HCT116 (cell line): Measurements from ENCODE around the gene CD44.

Source experiments
- CTCF ChIP-seq, 3 experiments: fragments of 200-600 bp in 1 of 3; sonication (generic) in 1 of 3; IDR thresholded peaks in 2 of 3; conservative IDR thresholded peaks in 1 of 3; 2 replicates each; pipeline ENCODE4 v1.5.1; 2012 to 2017; ENCODE audit warnings: low read depth in 2 of 3, low read length in 2 of 3, antibody characterized with exemption in 1 of 3, borderline replicate concordance in 1 of 3, control low read depth in 1 of 3, mild to moderate bottlenecking in 1 of 3, mixed read lengths in 1 of 3, mixed run types in 1 of 3, moderate library complexity in 1 of 3; ENCODE audit not compliant: insufficient read depth in 1 of 3
- EZH2 ChIP-seq: fragments of 200-600 bp; sonication (generic); IDR thresholded peaks from 2 replicates; pipeline ENCODE4 v1.6.1; 2017; ENCODE audit warnings: antibody characterized with exemption, mixed run types
- RAD21 ChIP-seq: IDR thresholded peaks from 2 replicates; pipeline ENCODE4 v1.6.1; 2012; ENCODE audit warnings: low read depth, mild to moderate bottlenecking
- SIN3A ChIP-seq: IDR thresholded peaks from 2 replicates; pipeline ENCODE4 v1.6.1; 2012; ENCODE audit warnings: low read depth
- YY1 ChIP-seq: IDR thresholded peaks from 2 replicates; pipeline ENCODE4 v1.6.1; 2011; ENCODE audit warnings: low read length, low read depth, moderate library complexity, mild to moderate bottlenecking; ENCODE audit not compliant: insufficient replicate concordance; ENCODE audit errors: extremely low read depth
- TF ChIP-seq, protein P1 (sequence below): IDR thresholded peaks from 2 replicates; pipeline ENCODE4 v1.6.1; 2012

DNA sequence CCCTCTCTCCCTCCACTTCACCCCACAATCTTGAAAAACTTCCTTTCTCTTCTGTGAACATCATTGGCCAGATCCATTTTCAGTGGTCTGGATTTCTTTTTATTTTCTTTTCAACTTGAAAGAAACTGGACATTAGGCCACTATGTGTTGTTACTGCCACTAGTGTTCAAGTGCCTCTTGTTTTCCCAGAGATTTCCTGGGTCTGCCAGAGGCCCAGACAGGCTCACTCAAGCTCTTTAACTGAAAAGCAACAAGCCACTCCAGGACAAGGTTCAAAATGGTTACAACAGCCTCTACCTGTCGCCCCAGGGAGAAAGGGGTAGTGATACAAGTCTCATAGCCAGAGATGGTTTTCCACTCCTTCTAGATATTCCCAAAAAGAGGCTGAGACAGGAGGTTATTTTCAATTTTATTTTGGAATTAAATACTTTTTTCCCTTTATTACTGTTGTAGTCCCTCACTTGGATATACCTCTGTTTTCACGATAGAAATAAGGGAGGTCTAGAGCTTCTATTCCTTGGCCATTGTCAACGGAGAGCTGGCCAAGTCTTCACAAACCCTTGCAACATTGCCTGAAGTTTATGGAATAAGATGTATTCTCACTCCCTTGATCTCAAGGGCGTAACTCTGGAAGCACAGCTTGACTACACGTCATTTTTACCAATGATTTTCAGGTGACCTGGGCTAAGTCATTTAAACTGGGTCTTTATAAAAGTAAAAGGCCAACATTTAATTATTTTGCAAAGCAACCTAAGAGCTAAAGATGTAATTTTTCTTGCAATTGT, 92.3 kb downstream of the CD44 start:
- no peak for TF ChIP-seq EZH2
- no peak for TF ChIP-seq YY1
- no peak for TF ChIP-seq SIN3A
- no peak for TF ChIP-seq CTCF (IDR thresholded peaks at IDR 0.05 in 2 of 3, conservative IDR thresholded peaks at IDR 0.05 in 1 of 3; ENCODE audit: borderline replicate concordance in 1 of 3, insufficient read depth in 1 of 3, low read depth in 2 of 3, low read length in 2 of 3)
- TF ChIP-seq, protein P1, sequence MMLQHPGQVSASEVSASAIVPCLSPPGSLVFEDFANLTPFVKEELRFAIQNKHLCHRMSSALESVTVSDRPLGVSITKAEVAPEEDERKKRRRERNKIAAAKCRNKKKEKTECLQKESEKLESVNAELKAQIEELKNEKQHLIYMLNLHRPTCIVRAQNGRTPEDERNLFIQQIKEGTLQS: no peak
- no peak for TF ChIP-seq RAD21
